Endothelial cell of umbilical vein (primary cell): ENCODE measurements around the gene ABCC2. TPM values are rescaled to one million over a fixed set of nuclear protein-coding genes. Genes with fewer than 3 reads are reported as not detected.
"Not testable (repeated sequence)": the region's sequence is repeated elsewhere in the genome, so short reads cannot be mapped to it uniquely, and the experiment has no call there.

Experiments
- BruUV-seq: library from RNA; stranded (reverse); fragments of 400-500 nt; replicated peaks from 2 replicates; lab custom pipeline; 2021; lab: Mats Ljungman, UMichigan
- CTCF ChIA-PET: fragments of 300-600, 350-600 bp; sonication (Branson Sonifier 250); formaldehyde crosslinking; loops from one replicate; lab custom pipeline; 2021; ENCODE audit warnings: antibody characterized with exemption, inconsistent platforms; lab: Charles Lee
- POLR2A ChIA-PET: fragments of 300-600, 350-600 bp; sonication (Branson Sonifier 250); formaldehyde crosslinking; loops from one replicate; lab custom pipeline; 2021; ENCODE audit warnings: antibody characterized with exemption, inconsistent platforms; lab: Charles Lee
- DNase-seq: peaks from one replicate; pipeline ENCODE4 v3.0.0-alpha.2; 2011; ENCODE audit warnings: low read depth, low spot score
- FAIRE-seq: peaks from 2 replicates; lab custom pipeline; 2011; peaks lifted over from hg19 to GRCh38; lab: Jason Lieb, UNC
- H2AFZ ChIP-seq: 2 replicates; pipeline ENCODE4 v1.6.0; 2012; ENCODE audit warnings: low read depth, low read length, control low read depth, inconsistent platforms
- H3K27ac ChIP-seq: 2 replicates; pipeline ENCODE4 v1.5.1; 2011; ENCODE audit warnings: low read depth, mild to moderate bottlenecking, control low read depth, low read length, moderate library complexity; ENCODE audit not compliant: insufficient read depth
- H3K27me3 ChIP-seq, 2 experiments: 2 replicates each; pipeline versions ENCODE4 v1.6.0 to v1.6.1; 2011; ENCODE audit warnings: low read length in 2 of 2, mixed read lengths in 1 of 2; ENCODE audit not compliant: control insufficient read depth in 2 of 2, insufficient read depth in 2 of 2
- H3K36me3 ChIP-seq, 2 experiments: 2 replicates in 1 of 2; 3 replicates in 1 of 2; pipeline ENCODE4 v1.5.1; 2011; ENCODE audit warnings: low read length in 2 of 2, mild to moderate bottlenecking in 1 of 2, moderate library complexity in 1 of 2; ENCODE audit not compliant: control insufficient read depth in 2 of 2, insufficient read depth in 2 of 2; ENCODE audit errors: extremely low read depth in 1 of 2
- H3K4me1 ChIP-seq: 3 replicates; pipeline ENCODE4 v1.5.1; 2011; ENCODE audit warnings: mild to moderate bottlenecking, low read length; ENCODE audit not compliant: control insufficient read depth, insufficient read depth; ENCODE audit errors: extremely low read depth
- H3K4me2 ChIP-seq: 2 replicates; pipeline ENCODE4 v1.6.1; 2011; ENCODE audit warnings: low read length, control low read depth, mixed read lengths; ENCODE audit not compliant: insufficient read depth
- H3K4me3 ChIP-seq, 3 experiments: fragments of 200-600 bp in 1 of 3; sonication (generic), shearing (Covaris generic) in 1 of 3; replicated peaks in 1 of 3; 2 replicates each; pipeline ENCODE4 v1.5.1; 2011 to 2016; ENCODE audit warnings: control low read depth in 3 of 3, low read length in 3 of 3, mild to moderate bottlenecking in 2 of 3, inconsistent platforms in 1 of 3, low read depth in 1 of 3, moderate library complexity in 1 of 3; ENCODE audit not compliant: insufficient read depth in 1 of 3
- H3K79me2 ChIP-seq: 2 replicates; pipeline ENCODE4 v1.6.0; 2012; ENCODE audit warnings: low read length, inconsistent platforms; ENCODE audit not compliant: control insufficient read depth, insufficient read depth
- H3K9ac ChIP-seq: replicated peaks from 2 replicates; pipeline ENCODE3; 2011; ENCODE audit warnings: low read length, control low read depth; ENCODE audit not compliant: insufficient read depth; ENCODE audit errors: extremely low read depth
- H3K9me1 ChIP-seq: replicated peaks from 3 replicates; pipeline ENCODE4 v1.6.0; 2011; ENCODE audit warnings: mild to moderate bottlenecking, low read length; ENCODE audit not compliant: control insufficient read depth, insufficient read depth; ENCODE audit errors: extremely low read depth
- H3K9me3 ChIP-seq: replicated peaks from 2 replicates; pipeline ENCODE4 v1.5.1; 2012; ENCODE audit warnings: low read length, inconsistent platforms; ENCODE audit not compliant: control insufficient read depth, insufficient read depth
- H4K20me1 ChIP-seq: replicated peaks from 2 replicates; pipeline ENCODE3; 2011; ENCODE audit warnings: mild to moderate bottlenecking, low read length; ENCODE audit not compliant: control insufficient read depth, insufficient read depth; ENCODE audit errors: extremely low read depth
- CTCF ChIP-seq, 2 donors: IDR thresholded peaks; 1 replicate in 1 of 2; 2 replicates in 1 of 2; pipeline ENCODE4 v1.5.1; 2011; ENCODE audit warnings: low read length in 2 of 2, mild to moderate bottlenecking in 2 of 2, moderate library complexity in 2 of 2, control low read depth in 1 of 2, inconsistent platforms in 1 of 2, low read depth in 1 of 2; ENCODE audit not compliant: insufficient read depth in 1 of 2; ENCODE audit errors: extremely low read depth in 1 of 2
- EZH2 ChIP-seq: IDR thresholded peaks from 2 replicates; pipeline ENCODE4 v1.6.1; 2012; ENCODE audit warnings: borderline replicate concordance, low read depth, mild to moderate bottlenecking, moderate library complexity, low read length, inconsistent platforms; ENCODE audit not compliant: severe bottlenecking
- FOS ChIP-seq: IDR thresholded peaks from 2 replicates; pipeline ENCODE4 v1.6.1; 2011; ENCODE audit warnings: mild to moderate bottlenecking, low read length, moderate library complexity, borderline replicate concordance; ENCODE audit not compliant: insufficient read depth
- GATA2 ChIP-seq: IDR thresholded peaks from 2 replicates; pipeline ENCODE4 v1.7.0; 2011; ENCODE audit warnings: low read depth, mild to moderate bottlenecking, moderate library complexity, mixed read lengths, low read length; ENCODE audit not compliant: insufficient read length, insufficient read depth
- JUN ChIP-seq: IDR thresholded peaks from 2 replicates; pipeline ENCODE4 v1.6.1; 2011; ENCODE audit warnings: borderline replicate concordance, low read depth; ENCODE audit not compliant: insufficient read length, insufficient read depth
- MAX ChIP-seq: IDR thresholded peaks from 2 replicates; pipeline ENCODE4 v1.6.1; 2011; ENCODE audit not compliant: insufficient read depth, insufficient read length
- MYC ChIP-seq: IDR thresholded peaks from one replicate; pipeline ENCODE4 v1.6.1; 2011; ENCODE audit warnings: mild to moderate bottlenecking, low read depth, low read length
- POLR2A ChIP-seq: IDR thresholded peaks from 2 replicates; pipeline ENCODE4 v1.6.1; 2012; ENCODE audit warnings: low read depth, mild to moderate bottlenecking, control low read depth, low read length
- POLR2AphosphoS5 ChIP-seq: IDR thresholded peaks from 2 replicates; pipeline ENCODE4 v1.6.1; 2012; ENCODE audit warnings: low read depth, mild to moderate bottlenecking, control low read depth, low read length, moderate library complexity; ENCODE audit not compliant: insufficient read depth
- dilution Hi-C: fragments of 300-500 bp; cut with MboI; formaldehyde crosslinking; loops from one replicate; pipeline ENCODE4 v1.15.0; 2019; ENCODE audit warnings: low sequenced_read_pairs; ENCODE audit not compliant: extremely low pct_ligation_motif_present
- intact Hi-C: fragments of 100-400 bp; cut with micrococcal nuclease; formaldehyde crosslinking; loops from one replicate; pipeline ENCODE4 v1.10.0; 2022
- polyA plus RNA-seq, 4 experiments: library from polyadenylated mRNA; depleted of rRNA in 3 of 4; stranded (reverse) in 3 of 4; unstranded in 1 of 4; fragments of >200 nt; gene quantifications; 2 replicates each; pipeline versions ENCODE4 v1.2.1 to v1.2.3, GENCODE V29; 2011 to 2012; ENCODE audit warnings: missing spikeins in 1 of 4
- total RNA-seq: library from RNA; stranded (reverse); gene quantifications from 2 replicates; pipeline ENCODE4 v1.2.3, GENCODE V29; 2021

The ABCC2 gene
- total and polyA plus RNA-seq, 2 donors (not counting 3 experiments of a cell fraction or from before 2014, with no cell fraction given): 1.5 to 3.3 TPM

- no peaks in the 10 kb centered on the region for H4K20me1 ChIP-seq
- H3K4me1 ChIP-seq: no peaks in the 10 kb centered on the region
- H3K27ac ChIP-seq: no peak overlapping the region
- BruUV-seq: no TSS peak
- H3K79me2 ChIP-seq: peaks cover 4% of the 10 kb centered on the region
- ChIA-PET CTCF (interaction anchor here (1.9 kb wide), 1 partner anchor 12 kb away, joined by 4 read pairs; the partner anchor contains the start of genes COX15 and CUTC), POLR2A (no interaction called here)
- intact Hi-C loops (no loop called here), dilution Hi-C loops (no loop called here)
- H3K36me3 ChIP-seq: peaks cover 16 to 17% of the 10 kb centered on the region in 2 experiments
- H3K27me3 ChIP-seq: no peaks in the 10 kb centered on the region
- H3K4me2 ChIP-seq: no peak overlapping the region
- H3K4me3 ChIP-seq: no peak overlapping the region
- no peaks in the 10 kb centered on the region for H3K9me1 ChIP-seq
- no peak overlapping the region for H2AFZ ChIP-seq
- no peak for DNase-seq
- FAIRE-seq: no peak
- TF ChIP-seq MAX (no peak), GATA2 (no peak), JUN (no peak), MYC (no peak), CTCF (IDR thresholded peaks at IDR 0.05; ENCODE audit: extremely low read depth in 1 of 2, insufficient read depth in 1 of 2, low read depth in 1 of 2, low read length in 2 of 2) (no peak), POLR2AphosphoS5 (no peak), EZH2 (no peak), FOS (no peak), POLR2A (no peak)
- no peaks in the 10 kb centered on the region for H3K9me3 ChIP-seq
- H3K9ac ChIP-seq: no peak overlapping the region
Measured at GRCh38 chr10:99743841-99744240, 38.6 kb upstream of the ABCC2 start.

GRCh38 chr10:99746166-99746565 is 36.3 kb upstream of the ABCC2 start:
- H3K36me3 ChIP-seq: peaks cover 16 to 20% of the 10 kb centered on the region in 2 experiments
- not testable (repeated sequence) for BruUV-seq

More at GRCh38 chr10:99746166-99746565, 36.3 kb upstream of the ABCC2 start:
- H2AFZ ChIP-seq, H3K4me1 ChIP-seq, H3K79me2 ChIP-seq, POLR2A ChIA-PET, DNase-seq, H3K27me3 ChIP-seq, H3K9me1 ChIP-seq, H3K27ac ChIP-seq, FAIRE-seq, H3K4me2 ChIP-seq, intact Hi-C loops, H4K20me1 ChIP-seq, dilution Hi-C loops, CTCF ChIA-PET, H3K4me3 ChIP-seq, H3K9ac ChIP-seq, H3K9me3 ChIP-seq: not testable (repeated sequence)
